Smooth muscle cell (in vitro differentiated cells): ENCODE data around the gene ZC3H4. TPM values are rescaled to one million over a fixed set of nuclear protein-coding genes. Genes with fewer than 3 reads are reported as not detected.

Experiments
- DNase-seq: peaks from one replicate; lab custom pipeline; 2025; ENCODE audit not compliant: unreplicated experiment; lab: John Stamatoyannopoulos, UW
- H2AFZ ChIP-seq: fragments of 200-600 bp; sonication (generic); 2 replicates; pipeline ENCODE4 v1.6.0; 2016; ENCODE audit warnings: antibody characterized with exemption, low read depth, mild to moderate bottlenecking
- H3F3A ChIP-seq: fragments of 200-600 bp; sonication (generic); 2 replicates; pipeline ENCODE4 v1.6.0; 2017; ENCODE audit warnings: antibody characterized with exemption, low read depth
- H3K27ac ChIP-seq: fragments of 200-600 bp; sonication (generic); 2 replicates; pipeline ENCODE4 v1.5.1; 2016; ENCODE audit warnings: low read depth, mild to moderate bottlenecking
- H3K27me3 ChIP-seq: fragments of 200-600 bp; sonication (generic); 2 replicates; pipeline ENCODE4 v1.6.1; 2016; ENCODE audit warnings: low read depth, mild to moderate bottlenecking
- H3K36me3 ChIP-seq: fragments of 200-600 bp; sonication (generic); 2 replicates; pipeline ENCODE4 v1.5.1; 2016; ENCODE audit warnings: low read depth
- H3K4me1 ChIP-seq: fragments of 200-600 bp; sonication (generic); 2 replicates; pipeline ENCODE4 v1.5.1; 2016; ENCODE audit warnings: low read depth
- H3K4me2 ChIP-seq: fragments of 200-600 bp; sonication (generic); 2 replicates; pipeline ENCODE4 v1.6.0; 2016; ENCODE audit warnings: mild to moderate bottlenecking
- H3K4me3 ChIP-seq: fragments of 200-600 bp; sonication (generic); 2 replicates; pipeline ENCODE4 v1.5.1; 2016; ENCODE audit warnings: mild to moderate bottlenecking
- H3K79me2 ChIP-seq: fragments of 200-600 bp; sonication (generic); 2 replicates; pipeline ENCODE4 v1.6.0; 2016; ENCODE audit warnings: low read depth, mild to moderate bottlenecking
- H3K9ac ChIP-seq: fragments of 200-600 bp; sonication (generic); 2 replicates; pipeline ENCODE4 v1.6.0; 2016; ENCODE audit warnings: low read depth
- H3K9me3 ChIP-seq: fragments of 200-600 bp; sonication (generic); replicated peaks from 2 replicates; pipeline ENCODE4 v1.5.1; 2016; ENCODE audit warnings: low read depth
- H4K20me1 ChIP-seq: fragments of 200-600 bp; sonication (generic); 2 replicates; pipeline ENCODE4 v1.6.0; 2016; ENCODE audit warnings: low read depth
- CTCF ChIP-seq: fragments of 200-600 bp; sonication (generic); IDR thresholded peaks from 2 replicates; pipeline ENCODE4 v1.5.1; 2017; ENCODE audit warnings: borderline replicate concordance, mild to moderate bottlenecking, antibody characterized with exemption; ENCODE audit not compliant: insufficient read depth, poor library complexity, severe bottlenecking
- WGBS: methylation state at CpG from one replicate; pipeline ENCODE4 v1.1.7; 2016; ENCODE audit warnings: low lambda C conversion rate; 5-methylcytosine and 5-hydroxymethylcytosine counted together
- polyA plus RNA-seq: library from polyadenylated mRNA; unstranded; fragments of >200 nt; fragmentation: Nextera tagmentation; extraction: Ambion mirVana; gene quantifications from 2 replicates; pipeline ENCODE4 v1.2.1, GENCODE V29; 2016
- total RNA-seq: library from RNA; depleted of rRNA; stranded (reverse); fragments of >200 nt; gene quantifications from 2 replicates; pipeline ENCODE4 v1.2.3, GENCODE V29; 2014

ZC3H4 gene
- total and polyA plus RNA-seq, 2 experiments from 2014 or later, result 1.9 to 9.3 TPM

GRCh38 chr19:47037766-47038165 lies 75.8 kb downstream of the ZC3H4 start:
- Histone ChIP-seq H4K20me1 (no peaks in the 10 kb centered on the region), H2AFZ (no peak overlapping the region), H3K4me2 (no peak overlapping the region), H3F3A (peaks cover 4% of the 10 kb centered on the region), H3K27ac (no peak overlapping the region), H3K9ac (no peak overlapping the region), H3K27me3 (no peaks in the 10 kb centered on the region), H3K4me3 (no peak overlapping the region), H3K79me2 (no peaks in the 10 kb centered on the region), H3K9me3 (no peaks in the 10 kb centered on the region), H3K4me1 (no peaks in the 10 kb centered on the region), H3K36me3 (no peaks in the 10 kb centered on the region)
- WGBS, result 86% methylated on average over 1 of the region's 1 CpG
- DNase-seq, result no peak
- no peak for TF ChIP-seq CTCF

- H3K9me3 ChIP-seq, result no peaks in the 10 kb centered on the region
- no peak for DNase-seq
- H3K4me3 ChIP-seq, result peak overlapping the region; percentile 60
- H3K36me3 ChIP-seq, result no peaks in the 10 kb centered on the region
- TF ChIP-seq CTCF, result no peak
- peak overlapping the region; percentile 88 for H3K4me2 ChIP-seq
- H3K9ac ChIP-seq, result peak overlapping the region; percentile 1
- H3K27ac ChIP-seq, result no peak overlapping the region
- peaks cover 4% of the 10 kb centered on the region for H3F3A ChIP-seq
- WGBS, result 46% methylated on average over 26 of the region's 26 CpGs
- H3K79me2 ChIP-seq, result no peaks in the 10 kb centered on the region
- H4K20me1 ChIP-seq, result no peaks in the 10 kb centered on the region
- peak overlapping the region; percentile 91 for H2AFZ ChIP-seq
- H3K4me1 ChIP-seq, result no peaks in the 10 kb centered on the region
- H3K27me3 ChIP-seq, result no peaks in the 10 kb centered on the region
Observed at GRCh38 chr19:47036097-47036651, 77.4 kb downstream of the ZC3H4 start.

GRCh38 chr19:47035127-47036096 lies 78.2 kb downstream of the ZC3H4 start:
- no peaks in the 10 kb centered on the region for H4K20me1 ChIP-seq
- TF ChIP-seq CTCF, result peak; percentile 91
- no peaks in the 10 kb centered on the region for H3K4me1 ChIP-seq
- peaks cover 4% of the 10 kb centered on the region for H3F3A ChIP-seq
- H3K27ac ChIP-seq, result peak overlapping the region; percentile 18
- H3K9me3 ChIP-seq, result no peaks in the 10 kb centered on the region
- no peaks in the 10 kb centered on the region for H3K36me3 ChIP-seq
- H3K27me3 ChIP-seq, result no peaks in the 10 kb centered on the region
- peak overlapping the region; percentile 88 for H3K4me2 ChIP-seq
- peak overlapping the region; percentile 60 for H3K4me3 ChIP-seq
- H2AFZ ChIP-seq, result peak overlapping the region; percentile 91
- H3K9ac ChIP-seq, result peak overlapping the region; percentile 1
- H3K79me2 ChIP-seq, result no peaks in the 10 kb centered on the region
- DNase-seq, result peak; percentile 86
- WGBS, result 15% methylated on average over 32 of the region's 35 CpGs
